Uterus (tissue), 4 donors: ENCODE data around the gene PDK1. TPM values are rescaled to one million over a fixed set of nuclear protein-coding genes. Genes with fewer than 3 reads are reported as not detected.
"Not testable (repeated sequence)": the region's sequence is repeated elsewhere in the genome, so short reads cannot be mapped to it uniquely, and the experiment has no call there.

ENCODE experiments used
- DNase-seq, 2 donors: peaks; one replicate each; pipeline ENCODE4 v3.0.0-alpha.2; 2019 to 2020
- H3K27ac ChIP-seq, 2 donors: fragments of 200-600 bp; sonication (generic); 1 replicate in 1 of 2; 2 replicates in 1 of 2; pipeline ENCODE4 v1.5.1; 2016 to 2018
- H3K27me3 ChIP-seq, 2 donors: fragments of 200-600 bp; sonication (generic); one replicate each; pipeline ENCODE4 v1.5.1; 2018 to 2019; ENCODE audit warnings: control low read depth in 1 of 2
- H3K36me3 ChIP-seq, 2 donors: fragments of 200-600 bp; sonication (generic); one replicate each; pipeline ENCODE4 v1.5.1; 2019; ENCODE audit warnings: control low read depth in 1 of 2
- H3K4me1 ChIP-seq, 2 donors: fragments of 200-600 bp; sonication (generic); one replicate each; pipeline ENCODE4 v1.5.1; 2018 to 2019; ENCODE audit warnings: control low read depth in 1 of 2
- H3K4me3 ChIP-seq, 2 donors: fragments of 200-600 bp; sonication (generic); 1 replicate in 1 of 2; 2 replicates in 1 of 2; pipeline ENCODE4 v1.5.1; 2018 to 2019; ENCODE audit warnings: mild to moderate bottlenecking in 1 of 2
- H3K9me3 ChIP-seq, 2 donors: fragments of 200-600 bp; sonication (generic); one replicate each; pipeline ENCODE4 v1.5.1; 2019; ENCODE audit warnings: control low read depth in 1 of 2
- CTCF ChIP-seq, 4 experiments: fragments of 200-600 bp in 2 of 4; fragments of 450-650 bp in 2 of 4; sonication (generic) in 2 of 4; IDR thresholded peaks; one replicate each; pipeline ENCODE4 v1.5.1; 2016 to 2019; ENCODE audit warnings: antibody characterized with exemption in 4 of 4, mild to moderate bottlenecking in 2 of 4, moderate library complexity in 1 of 4
- POLR2A ChIP-seq, 2 donors: fragments of 450-650 bp; IDR thresholded peaks; one replicate each; pipeline ENCODE4 v1.6.1; 2016; ENCODE audit warnings: antibody characterized with exemption in 2 of 2, mild to moderate bottlenecking in 1 of 2, moderate library complexity in 1 of 2
- intact Hi-C: fragments of 100-400 bp; cut with DNase I; formaldehyde crosslinking; loops from one replicate; pipeline ENCODE4 v1.15.1; 2023; ENCODE audit warnings: low total_unique reads
- total RNA-seq, 4 donors: library from RNA; depleted of rRNA in 3 of 4; stranded (reverse); fragments of >200 nt in 3 of 4; gene quantifications; one replicate each; pipeline versions ENCODE4 v1.1.0 to v1.2.4, GENCODE V29; 2014 to 2023
- donor health status: DM: yes; HTN: yes; CAD: no.

Gene PDK1
- total RNA-seq, 4 donors from 2014 or later, result 1.5 to 42.4 (median 20.1) TPM

GRCh38 chr2:172531309-172531708, 24.6 kb upstream of the PDK1 start:
- intact Hi-C loops, result no loop called here
- Histone ChIP-seq H3K9me3 (peaks cover 0 to 4% of the 10 kb centered on the region in 2 donors), H3K4me1 (no peaks in the 10 kb centered on the region), H3K27ac (no peak overlapping the region), H3K27me3 (no peaks in the 10 kb centered on the region), H3K4me3 (no peak overlapping the region), H3K36me3 (no peaks in the 10 kb centered on the region)
- TF ChIP-seq POLR2A (IDR thresholded peaks at IDR 0.05), result no peak
- no peak for TF ChIP-seq CTCF (IDR thresholded peaks at IDR 0.05)
- DNase-seq, result no peak

GRCh38 chr2:172532461-172532860, 23.4 kb upstream of the PDK1 start:
- H3K4me3 ChIP-seq, H3K27me3 ChIP-seq, H3K9me3 ChIP-seq, DNase-seq, H3K27ac ChIP-seq, H3K36me3 ChIP-seq, intact Hi-C loops, H3K4me1 ChIP-seq: not testable (repeated sequence)

- Histone ChIP-seq H3K27me3 (no peaks in the 10 kb centered on the region), H3K4me3 (no peak overlapping the region), H3K9me3 (no peaks in the 10 kb centered on the region), H3K36me3 (no peaks in the 10 kb centered on the region), H3K27ac (no peak overlapping the region), H3K4me1 (no peaks in the 10 kb centered on the region)
- intact Hi-C loops, result no loop called here
- no peak for DNase-seq
- no peak for TF ChIP-seq CTCF (IDR thresholded peaks at IDR 0.05)
- no peak for TF ChIP-seq POLR2A (IDR thresholded peaks at IDR 0.05)
These were observed 22.2 kb upstream of the PDK1 start for GRCh38 chr2:172533687-172534086.

- Histone ChIP-seq H3K27ac (no peak overlapping the region), H3K27me3 (no peaks in the 10 kb centered on the region), H3K4me3 (no peak overlapping the region), H3K9me3 (no peaks in the 10 kb centered on the region), H3K36me3 (no peaks in the 10 kb centered on the region), H3K4me1 (no peaks in the 10 kb centered on the region)
- intact Hi-C loops, result no loop called here
- DNase-seq, result no peak
- no peak for TF ChIP-seq CTCF (IDR thresholded peaks at IDR 0.05)
- TF ChIP-seq POLR2A (IDR thresholded peaks at IDR 0.05), result no peak
These were observed 20.8 kb upstream of the PDK1 start for GRCh38 chr2:172535119-172535518.

GRCh38 chr2:172537851-172538250, 18.0 kb upstream of the PDK1 start:
- DNase-seq, H3K9me3 ChIP-seq, H3K27ac ChIP-seq, intact Hi-C loops, H3K27me3 ChIP-seq, H3K36me3 ChIP-seq, H3K4me3 ChIP-seq, H3K4me1 ChIP-seq: not testable (repeated sequence)

GRCh38 chr2:172539767-172540166, 16.1 kb upstream of the PDK1 start:
- intact Hi-C loops, result no loop called here
- Histone ChIP-seq H3K36me3 (no peaks in the 10 kb centered on the region), H3K9me3 (no peaks in the 10 kb centered on the region), H3K4me1 (no peaks in the 10 kb centered on the region), H3K27ac (no peak overlapping the region), H3K4me3 (no peak overlapping the region), H3K27me3 (no peaks in the 10 kb centered on the region)
- DNase-seq, result no peak
- no peak for TF ChIP-seq CTCF (IDR thresholded peaks at IDR 0.05)
- no peak for TF ChIP-seq POLR2A (IDR thresholded peaks at IDR 0.05)
